Liver (tissue), 9 donors: ENCODE data around the gene ZNF740. TPM values are rescaled to one million over a fixed set of nuclear protein-coding genes. Genes with fewer than 3 reads are reported as not detected.

Experiments
- DNase-seq: peaks from one replicate; pipeline ENCODE4 v3.0.0-alpha.2; 2017; ENCODE audit warnings: low spot score
- H3K27ac ChIP-seq, 2 donors: one replicate each; pipeline ENCODE4 v1.7.0; 2013; ENCODE audit warnings: inconsistent platforms in 2 of 2, low read length in 2 of 2, control low read depth in 1 of 2, low read depth in 1 of 2, mild to moderate bottlenecking in 1 of 2
- H3K27me3 ChIP-seq, 4 donors: one replicate each; pipeline versions ENCODE4 v1.6.1 to v1.7.0; 2013; ENCODE audit warnings: low read length in 3 of 4, inconsistent platforms in 1 of 4, mild to moderate bottlenecking in 1 of 4, moderate library complexity in 1 of 4; ENCODE audit not compliant: control insufficient read depth in 4 of 4, insufficient read depth in 4 of 4
- H3K36me3 ChIP-seq, 4 donors: one replicate each; pipeline versions ENCODE4 v1.6.1 to v1.7.0; 2013; ENCODE audit warnings: low read length in 3 of 4, mild to moderate bottlenecking in 3 of 4, low read depth in 1 of 4, moderate library complexity in 1 of 4; ENCODE audit not compliant: control insufficient read depth in 4 of 4, insufficient read depth in 3 of 4
- H3K4me1 ChIP-seq, 4 donors: one replicate each; pipeline versions ENCODE4 v1.6.1 to v1.7.0; 2013; ENCODE audit warnings: low read length in 3 of 4, mild to moderate bottlenecking in 3 of 4, moderate library complexity in 1 of 4; ENCODE audit not compliant: control insufficient read depth in 4 of 4, insufficient read depth in 4 of 4
- H3K4me3 ChIP-seq, 3 donors: one replicate each; pipeline versions ENCODE4 v1.6.1 to v1.7.0; 2013; ENCODE audit warnings: low read length in 3 of 3, control low read depth in 1 of 3, low read depth in 1 of 3, mild to moderate bottlenecking in 1 of 3
- H3K9ac ChIP-seq, 2 donors: one replicate each; pipeline ENCODE4 v1.7.0; 2013; ENCODE audit warnings: low read length in 2 of 2, mild to moderate bottlenecking in 2 of 2, moderate library complexity in 2 of 2, control low read depth in 1 of 2, low read depth in 1 of 2
- H3K9me3 ChIP-seq, 4 donors: one replicate each; pipeline versions ENCODE4 v1.6.1 to v1.7.0; 2013; ENCODE audit warnings: low read length in 3 of 4; ENCODE audit not compliant: control insufficient read depth in 4 of 4
- EGR1 ChIP-seq, 2 donors: IDR thresholded peaks; 2 replicates each; pipeline ENCODE4 v1.6.1; 2016 to 2018; ENCODE audit warnings: antibody characterized with exemption in 2 of 2, low read depth in 2 of 2
- FOXA1 ChIP-seq: IDR thresholded peaks from 2 replicates; pipeline ENCODE4 v1.6.1; 2016; ENCODE audit warnings: antibody characterized with exemption
- FOXA2 ChIP-seq: IDR thresholded peaks from 2 replicates; pipeline ENCODE4 v1.6.1; 2016; ENCODE audit warnings: antibody characterized with exemption
- GABPA ChIP-seq, 2 donors: IDR thresholded peaks in 1 of 2; conservative IDR thresholded peaks in 1 of 2; 2 replicates each; pipeline ENCODE4 v1.6.1; 2016; ENCODE audit warnings: antibody characterized with exemption in 2 of 2, mild to moderate bottlenecking in 1 of 2, moderate library complexity in 1 of 2
- HNF4A ChIP-seq, 2 donors: conservative IDR thresholded peaks; 2 replicates each; pipeline ENCODE4 v1.6.1; 2016; ENCODE audit warnings: antibody characterized with exemption in 2 of 2, mild to moderate bottlenecking in 2 of 2
- HNF4G ChIP-seq: IDR thresholded peaks from 2 replicates; pipeline ENCODE4 v1.6.1; 2016; ENCODE audit warnings: antibody characterized with exemption
- JUND ChIP-seq, 2 donors: IDR thresholded peaks; 2 replicates each; pipeline ENCODE4 v1.6.1; 2016; ENCODE audit warnings: antibody characterized with exemption in 2 of 2
- NR2F2 ChIP-seq: IDR thresholded peaks from 2 replicates; pipeline ENCODE4 v1.6.1; 2016; ENCODE audit warnings: antibody characterized with exemption
- REST ChIP-seq: IDR thresholded peaks from 2 replicates; pipeline ENCODE4 v1.6.1; 2016; ENCODE audit warnings: antibody characterized with exemption, mild to moderate bottlenecking
- RXRA ChIP-seq, 2 donors: IDR thresholded peaks; 2 replicates each; pipeline ENCODE4 v1.6.1; 2017 to 2018; ENCODE audit warnings: antibody characterized with exemption in 2 of 2, mild to moderate bottlenecking in 1 of 2
- TAF1 ChIP-seq: conservative IDR thresholded peaks from 2 replicates; pipeline ENCODE4 v1.6.1; 2016; ENCODE audit warnings: antibody characterized with exemption, mild to moderate bottlenecking
- YY1 ChIP-seq: IDR thresholded peaks from 2 replicates; pipeline ENCODE4 v1.6.1; 2016; ENCODE audit warnings: antibody characterized with exemption, mild to moderate bottlenecking
- ZBTB33 ChIP-seq: IDR thresholded peaks from 2 replicates; pipeline ENCODE4 v1.6.1; 2016; ENCODE audit warnings: antibody characterized with exemption
- WGBS: extraction: QIAGEN DNeasy Blood & Tissue Kit; methylation state at CpG from one replicate; pipeline ENCODE4 v1.1.7; 2013; 5-methylcytosine and 5-hydroxymethylcytosine counted together
- polyA plus RNA-seq, 2 donors: library from polyadenylated mRNA; stranded (reverse) in 1 of 2; unstranded in 1 of 2; fragments of 200-250 nt in 1 of 2; fragments of >200 nt in 1 of 2; fragmentation: Nextera tagmentation in 1 of 2; extraction: Ambion mirVana in 1 of 2; gene quantifications; one replicate each; pipeline versions ENCODE4 v1.2.1 to v1.2.3, GENCODE V29; 2013 to 2015
- total RNA-seq, 2 donors: library from RNA; depleted of rRNA; stranded (reverse); fragments of >200 nt; gene quantifications; one replicate each; pipeline ENCODE4 v1.2.3, GENCODE V29; 2014
- TF ChIP-seq, protein P1 (sequence below): IDR thresholded peaks from 2 replicates; pipeline ENCODE4 v1.6.1; 2016; ENCODE audit warnings: antibody characterized with exemption
- TF ChIP-seq, protein P2 (sequence below): fragments of 150-350 bp; IDR thresholded peaks from 2 replicates; pipeline ENCODE4 v1.5.1; 2017; ENCODE audit warnings: improper control_type of control experiment, low read depth, low read length; ENCODE audit not compliant: missing input control
- donor health status: healthy.
- donor health status: healthy.
- donor health status: healthy.
- donor health status: healthy.
- donor health status: healthy.

ZNF740 gene
- total and polyA plus RNA-seq, 4 donors, result 1.4 to 14.4 (median 6.3) TPM

DNA sequence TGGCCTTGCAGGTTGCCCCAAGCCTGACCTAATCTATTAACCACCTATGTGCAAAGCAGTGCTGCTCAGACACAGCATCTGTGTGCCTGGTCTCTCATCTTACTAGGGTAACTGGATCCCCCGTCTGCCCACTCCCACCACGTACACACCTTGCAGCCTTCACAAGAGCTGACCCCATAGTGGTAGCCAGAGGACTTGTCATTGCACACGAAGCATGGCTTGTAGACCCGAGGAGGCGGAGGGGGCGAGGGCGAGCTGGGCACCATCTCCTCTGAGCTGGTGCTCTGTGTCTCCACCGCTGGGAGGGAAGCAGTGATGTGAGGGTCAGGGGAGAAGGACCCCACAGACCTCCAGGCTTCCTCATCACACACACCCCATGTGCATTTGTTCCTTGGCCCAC lies 35.0 kb downstream of the ZNF740 start:
- TF ChIP-seq JUND (IDR thresholded peaks at IDR 0.05) (no peak), RXRA (IDR thresholded peaks at IDR 0.05) (no peak), TAF1 (no peak), YY1 (no peak)
- TF ChIP-seq, protein P1, sequence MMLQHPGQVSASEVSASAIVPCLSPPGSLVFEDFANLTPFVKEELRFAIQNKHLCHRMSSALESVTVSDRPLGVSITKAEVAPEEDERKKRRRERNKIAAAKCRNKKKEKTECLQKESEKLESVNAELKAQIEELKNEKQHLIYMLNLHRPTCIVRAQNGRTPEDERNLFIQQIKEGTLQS, result no peak
- TF ChIP-seq, protein P2, sequence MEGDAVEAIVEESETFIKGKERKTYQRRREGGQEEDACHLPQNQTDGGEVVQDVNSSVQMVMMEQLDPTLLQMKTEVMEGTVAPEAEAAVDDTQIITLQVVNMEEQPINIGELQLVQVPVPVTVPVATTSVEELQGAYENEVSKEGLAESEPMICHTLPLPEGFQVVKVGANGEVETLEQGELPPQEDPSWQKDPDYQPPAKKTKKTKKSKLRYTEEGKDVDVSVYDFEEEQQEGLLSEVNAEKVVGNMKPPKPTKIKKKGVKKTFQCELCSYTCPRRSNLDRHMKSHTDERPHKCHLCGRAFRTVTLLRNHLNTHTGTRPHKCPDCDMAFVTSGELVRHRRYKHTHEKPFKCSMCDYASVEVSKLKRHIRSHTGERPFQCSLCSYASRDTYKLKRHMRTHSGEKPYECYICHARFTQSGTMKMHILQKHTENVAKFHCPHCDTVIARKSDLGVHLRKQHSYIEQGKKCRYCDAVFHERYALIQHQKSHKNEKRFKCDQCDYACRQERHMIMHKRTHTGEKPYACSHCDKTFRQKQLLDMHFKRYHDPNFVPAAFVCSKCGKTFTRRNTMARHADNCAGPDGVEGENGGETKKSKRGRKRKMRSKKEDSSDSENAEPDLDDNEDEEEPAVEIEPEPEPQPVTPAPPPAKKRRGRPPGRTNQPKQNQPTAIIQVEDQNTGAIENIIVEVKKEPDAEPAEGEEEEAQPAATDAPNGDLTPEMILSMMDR, result no peak
- peaks cover 0 to 30% (median 3%) of the 10 kb centered on the region in 4 donors for H3K4me1 ChIP-seq

GRCh38 chr12:53217051-53217930 lies 36.8 kb downstream of the ZNF740 start:
- Histone ChIP-seq H3K9me3 (no peaks in the 10 kb centered on the region), H3K9ac (no peak overlapping the region), H3K27me3 (no peaks in the 10 kb centered on the region), H3K36me3 (no peaks in the 10 kb centered on the region), H3K4me1 (peaks cover 0 to 41% (median 10%) of the 10 kb centered on the region in 4 donors), H3K4me3 (no peak overlapping the region), H3K27ac (peak overlapping the region in 1 of 2 donors; percentile 46)
- DNase-seq, result no peak
- WGBS, result 60% methylated on average over 19 of the region's 19 CpGs
- TF ChIP-seq HNF4G, result no peak
- TF ChIP-seq JUND (IDR thresholded peaks at IDR 0.05), result no peak
- TF ChIP-seq FOXA2, result no peak
- no peak for TF ChIP-seq FOXA1
- no peak for TF ChIP-seq EGR1 (IDR thresholded peaks at IDR 0.05; ENCODE audit: low read depth in 2 of 2)
- TF ChIP-seq GABPA (IDR thresholded peaks at IDR 0.05 in 1 of 2, conservative IDR thresholded peaks at IDR 0.05 in 1 of 2), result no peak
- no peak for TF ChIP-seq ZBTB33
- no peak for TF ChIP-seq NR2F2
- TF ChIP-seq HNF4A (conservative IDR thresholded peaks at IDR 0.05), result no peak
- no peak for TF ChIP-seq REST

More for the DNA sequence above, 35.0 kb downstream of the ZNF740 start:
- no peak overlapping the region for H3K4me3 ChIP-seq
- H3K36me3 ChIP-seq, result no peaks in the 10 kb centered on the region
- no peaks in the 10 kb centered on the region for H3K9me3 ChIP-seq
- no peak overlapping the region for H3K9ac ChIP-seq
- no peak overlapping the region for H3K27ac ChIP-seq
- H3K27me3 ChIP-seq, result no peaks in the 10 kb centered on the region
- WGBS, result 89% methylated on average over 8 of the region's 8 CpGs
- no peak for DNase-seq
